Activated CD8-positive, alpha-beta T cell treated with anti-CD3 and anti-CD28 coated beads, Interleukin-2, amount 10 ng/mL, durations not matched to agents 7 days and 5 days (primary cell): ENCODE measurements around the gene DAB1. TPM values are rescaled to one million over a fixed set of nuclear protein-coding genes. Genes with fewer than 3 reads are reported as not detected.

ENCODE experiments used
- ATAC-seq: fragments of 150-1000 bp; cut with Tn5 transposase; one replicate; pipeline ENCODE4 v1.10.0; 2021; ENCODE audit warnings: moderate library complexity
- CTCF ChIA-PET: fragments of 350-600 bp; sonication (Branson Sonifier 250); formaldehyde crosslinking; loops from one replicate; lab custom pipeline; 2021; ENCODE audit warnings: antibody characterized with exemption; lab: Charles Lee
- POLR2A ChIA-PET: fragments of 350-600 bp; sonication (Branson Sonifier 250); formaldehyde crosslinking; loops from one replicate; lab custom pipeline; 2021; ENCODE audit warnings: antibody characterized with exemption; lab: Charles Lee
- DNase-seq: peaks from one replicate; pipeline ENCODE4 v3.0.0-alpha.2; 2020
- H3K27ac Mint-ChIP-seq: one replicate; pipeline ENCODE4 v1.8.0; 2021; ENCODE audit warnings: mild to moderate bottlenecking, mixed read lengths
- H3K27me3 Mint-ChIP-seq: one replicate; pipeline ENCODE4 v1.8.0; 2021; ENCODE audit warnings: low read depth, mixed read lengths
- H3K36me3 Mint-ChIP-seq: one replicate; pipeline ENCODE4 v1.8.0; 2021; ENCODE audit warnings: low read depth, mixed read lengths
- H3K4me1 Mint-ChIP-seq: one replicate; pipeline ENCODE4 v1.8.0; 2021; ENCODE audit warnings: low read depth, mixed read lengths
- H3K4me3 Mint-ChIP-seq: one replicate; pipeline ENCODE4 v1.8.0; 2021; ENCODE audit warnings: mild to moderate bottlenecking, mixed read lengths
- H3K9me3 Mint-ChIP-seq: one replicate; pipeline ENCODE4 v1.8.0; 2022; ENCODE audit warnings: mixed read lengths; ENCODE audit not compliant: insufficient read depth
- total RNA-seq, 2 experiments: library from RNA; stranded (reverse); gene quantifications; one replicate each; pipeline ENCODE4 v1.2.3, GENCODE V29; 2021

Gene DAB1
- total RNA-seq, 2 experiments from 2014 or later: 0.10 to 0.18 TPM

DNA sequence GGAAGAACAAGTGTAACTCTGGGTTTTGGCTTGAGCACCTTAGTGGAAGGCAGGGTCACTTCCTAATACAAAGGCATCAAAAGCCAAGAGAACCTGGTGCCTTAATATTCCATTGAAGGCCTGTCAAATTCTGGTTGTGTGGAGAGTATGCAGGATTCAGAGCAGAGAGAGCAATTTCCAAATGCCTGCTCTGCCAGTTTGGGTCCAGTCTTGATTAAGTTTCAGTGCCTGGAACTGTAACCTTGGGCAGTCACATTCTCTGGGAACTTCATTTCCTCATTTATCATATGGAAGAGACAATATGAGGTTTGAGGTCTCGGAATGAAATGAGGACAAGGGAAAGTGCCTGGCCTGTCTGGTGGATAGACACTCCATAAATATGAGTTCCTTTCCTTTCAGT, 260.1 kb downstream of the DAB1 start:
- H3K4me3 Mint-ChIP-seq: no peak overlapping the region
- CTCF ChIA-PET: no interaction called here
- H3K36me3 Mint-ChIP-seq: no peaks in the 10 kb centered on the region
- H3K27me3 Mint-ChIP-seq: no peaks in the 10 kb centered on the region
- H3K4me1 Mint-ChIP-seq: no peaks in the 10 kb centered on the region
- DNase-seq (no peak), ATAC-seq (no peak)
- POLR2A ChIA-PET: no interaction called here
- H3K27ac Mint-ChIP-seq: no peak overlapping the region
- H3K9me3 Mint-ChIP-seq: no peaks in the 10 kb centered on the region

GRCh38 chr1:57163325-57163724, 260.5 kb downstream of the DAB1 start:
- no peaks in the 10 kb centered on the region for H3K9me3 Mint-ChIP-seq
- ATAC-seq: no peak
- H3K36me3 Mint-ChIP-seq: no peaks in the 10 kb centered on the region

GRCh38 chr1:57162607-57163261, 261.1 kb downstream of the DAB1 start:
- ATAC-seq: no peak
- Mint-ChIP-seq H3K27me3 (no peaks in the 10 kb centered on the region), H3K9me3 (no peaks in the 10 kb centered on the region), H3K4me3 (no peak overlapping the region), H3K27ac (no peak overlapping the region), H3K36me3 (no peaks in the 10 kb centered on the region), H3K4me1 (no peaks in the 10 kb centered on the region)
- CTCF ChIA-PET: no interaction called here
- POLR2A ChIA-PET: no interaction called here
- DNase-seq: no peak

More at GRCh38 chr1:57163325-57163724, 260.5 kb downstream of the DAB1 start:
- H3K4me3 Mint-ChIP-seq: no peak overlapping the region
- H3K27ac Mint-ChIP-seq: no peak overlapping the region
- H3K27me3 Mint-ChIP-seq: no peaks in the 10 kb centered on the region
- no peaks in the 10 kb centered on the region for H3K4me1 Mint-ChIP-seq
- ChIA-PET CTCF (no interaction called here), POLR2A (no interaction called here)
- no peak for DNase-seq

DNA sequence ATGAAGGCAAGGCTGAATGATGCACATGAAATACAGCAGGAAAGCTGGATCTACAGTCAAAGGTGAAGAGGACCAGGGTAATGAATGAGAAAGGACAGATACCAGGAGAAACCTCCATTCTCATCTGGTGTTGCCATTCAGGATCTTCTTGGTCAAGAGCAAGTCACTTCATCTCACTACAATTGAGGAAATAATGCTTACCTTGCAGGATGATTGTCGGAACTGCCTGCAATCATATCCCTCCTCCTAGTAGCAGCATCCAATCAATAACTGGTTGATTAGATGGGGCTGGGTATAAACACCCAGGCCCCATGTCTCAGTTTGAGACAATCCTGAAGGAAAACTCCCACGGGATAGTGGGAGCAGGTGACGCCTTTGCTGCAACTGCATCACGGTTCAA, 263.3 kb downstream of the DAB1 start:
- Mint-ChIP-seq H3K27me3 (peaks cover 3% of the 10 kb centered on the region), H3K27ac (no peak overlapping the region), H3K36me3 (no peaks in the 10 kb centered on the region), H3K4me3 (no peak overlapping the region), H3K4me1 (no peaks in the 10 kb centered on the region), H3K9me3 (no peaks in the 10 kb centered on the region)
- POLR2A ChIA-PET: no interaction called here
- no peak for DNase-seq
- no peak for ATAC-seq
- CTCF ChIA-PET: no interaction called here

DNA sequence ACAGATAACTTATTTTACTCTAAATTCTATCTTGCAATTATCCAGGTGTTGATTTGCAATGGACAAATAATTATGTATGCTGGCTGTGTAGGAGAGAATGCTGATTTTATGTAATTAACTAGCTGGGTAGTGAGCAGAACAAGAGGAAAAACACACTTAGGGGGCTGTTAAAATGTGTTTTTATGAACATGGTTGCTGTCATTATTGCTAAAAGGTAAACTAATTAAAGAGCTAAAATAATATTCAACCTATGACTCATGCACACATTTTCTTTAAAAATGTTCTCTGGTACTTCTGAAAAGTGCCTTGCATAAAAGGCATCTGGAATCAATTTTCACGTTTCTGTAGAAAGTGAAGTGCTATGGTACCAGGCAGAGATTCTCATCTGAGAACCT, 265.3 kb downstream of the DAB1 start:
- DNase-seq (no peak), ATAC-seq (no peak)
- Mint-ChIP-seq H3K4me3 (no peak overlapping the region), H3K9me3 (no peaks in the 10 kb centered on the region), H3K27ac (no peak overlapping the region), H3K4me1 (no peaks in the 10 kb centered on the region), H3K36me3 (no peaks in the 10 kb centered on the region), H3K27me3 (peaks cover 3% of the 10 kb centered on the region)
- CTCF ChIA-PET: no interaction called here
- POLR2A ChIA-PET: no interaction called here

DNA sequence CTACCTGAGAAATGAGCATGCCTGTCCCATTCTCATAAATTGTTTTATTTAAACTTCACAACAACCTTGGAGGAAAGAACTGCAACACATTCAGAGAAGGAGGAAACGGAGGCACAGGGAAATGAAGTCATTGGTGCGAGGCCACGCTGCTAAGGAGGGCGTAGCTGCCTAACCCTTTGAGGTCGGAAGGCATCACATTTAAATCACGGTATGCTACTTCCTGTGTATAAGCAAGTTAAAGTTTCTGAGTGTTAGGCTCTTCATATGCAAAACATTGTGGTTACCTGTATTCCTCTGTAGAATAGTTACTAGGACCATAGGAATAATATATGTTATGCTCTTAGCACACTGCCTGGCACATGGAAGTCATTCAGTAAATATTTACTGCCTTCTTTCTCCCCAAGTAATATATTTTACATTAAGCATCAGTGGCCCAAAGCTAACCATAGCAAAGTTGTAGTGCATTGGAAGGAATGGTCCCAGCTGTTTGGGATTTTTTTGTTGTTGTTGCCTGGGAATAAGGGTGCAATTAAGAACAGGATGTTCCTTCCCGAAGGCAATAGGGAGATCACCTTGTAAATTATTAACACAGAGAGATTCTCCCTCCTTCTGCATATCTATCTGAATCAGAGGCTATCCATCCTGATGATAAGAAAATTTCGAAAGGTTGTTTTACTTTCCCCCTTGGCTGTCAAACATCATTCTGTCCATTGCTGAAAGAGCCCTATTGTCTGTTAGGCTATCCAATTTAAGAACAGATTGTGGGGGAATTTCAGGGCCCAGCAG, 265.8 kb downstream of the DAB1 start:
- Mint-ChIP-seq H3K9me3 (no peaks in the 10 kb centered on the region), H3K27ac (no peak overlapping the region), H3K27me3 (peaks cover 3% of the 10 kb centered on the region), H3K4me1 (no peaks in the 10 kb centered on the region), H3K4me3 (no peak overlapping the region), H3K36me3 (no peaks in the 10 kb centered on the region)
- no peak for ATAC-seq
- ChIA-PET POLR2A (no interaction called here), CTCF (no interaction called here)
- no peak for DNase-seq

DNA sequence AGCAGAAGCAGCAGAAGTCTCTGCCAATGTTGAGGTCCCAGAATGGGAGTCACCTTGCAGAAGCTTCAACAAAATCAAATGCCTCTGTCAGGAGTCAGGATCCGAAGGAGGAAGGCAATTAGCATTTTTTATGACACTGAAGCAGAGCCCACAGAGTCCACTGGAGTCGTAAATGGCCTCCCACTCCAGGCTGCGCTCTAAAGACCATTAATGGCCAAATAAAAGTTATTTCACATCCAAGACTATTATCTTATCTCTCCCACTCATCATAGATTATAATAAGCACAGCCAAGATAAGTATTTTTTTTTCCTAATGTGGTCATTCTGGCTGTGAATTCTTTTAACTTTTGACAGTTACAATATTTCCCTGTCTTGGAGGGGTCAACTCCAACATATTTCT, 267.0 kb downstream of the DAB1 start:
- Mint-ChIP-seq H3K27me3 (peaks cover 3% of the 10 kb centered on the region), H3K36me3 (no peaks in the 10 kb centered on the region), H3K4me1 (no peaks in the 10 kb centered on the region), H3K27ac (no peak overlapping the region), H3K9me3 (no peaks in the 10 kb centered on the region), H3K4me3 (no peak overlapping the region)
- POLR2A ChIA-PET: no interaction called here
- ATAC-seq (no peak), DNase-seq (no peak)
- CTCF ChIA-PET: no interaction called here

- Mint-ChIP-seq H3K27ac (no peak overlapping the region), H3K9me3 (no peaks in the 10 kb centered on the region), H3K36me3 (no peaks in the 10 kb centered on the region), H3K27me3 (no peaks in the 10 kb centered on the region), H3K4me3 (no peak overlapping the region), H3K4me1 (no peaks in the 10 kb centered on the region)
- CTCF ChIA-PET: no interaction called here
- DNase-seq (no peak), ATAC-seq (no peak)
- POLR2A ChIA-PET: no interaction called here
These were observed 277.8 kb downstream of the DAB1 start for GRCh38 chr1:57146100-57146499.

DNA sequence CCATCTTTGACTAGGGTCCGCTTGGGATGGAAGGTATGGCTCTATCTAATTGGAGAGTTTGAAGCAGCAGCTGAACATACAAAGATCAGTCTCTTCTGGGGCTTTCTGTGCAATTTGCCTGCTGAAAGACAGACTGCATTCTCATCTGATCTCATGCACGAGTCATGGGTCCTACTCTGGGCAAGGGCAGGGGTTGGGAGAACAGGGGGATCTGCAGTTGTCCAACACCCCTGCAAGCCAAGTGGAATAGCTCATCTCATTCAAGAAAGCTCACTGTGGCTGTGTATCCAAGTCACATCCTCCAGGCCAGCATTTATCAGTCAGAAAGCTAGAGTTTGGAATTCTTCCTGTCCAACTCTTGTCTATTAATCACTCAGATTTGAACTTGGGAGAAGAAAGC, 280.9 kb downstream of the DAB1 start:
- CTCF ChIA-PET: no interaction called here
- DNase-seq: no peak
- H3K36me3 Mint-ChIP-seq: no peaks in the 10 kb centered on the region
- no peaks in the 10 kb centered on the region for H3K9me3 Mint-ChIP-seq
- POLR2A ChIA-PET: no interaction called here
- H3K27me3 Mint-ChIP-seq: no peaks in the 10 kb centered on the region
- no peak for ATAC-seq
- H3K4me1 Mint-ChIP-seq: no peaks in the 10 kb centered on the region
- no peak overlapping the region for H3K4me3 Mint-ChIP-seq
- no peak overlapping the region for H3K27ac Mint-ChIP-seq

GRCh38 chr1:57142169-57142568, 281.7 kb downstream of the DAB1 start:
- CTCF ChIA-PET: no interaction called here
- Mint-ChIP-seq H3K27me3 (no peaks in the 10 kb centered on the region), H3K36me3 (no peaks in the 10 kb centered on the region), H3K4me1 (no peaks in the 10 kb centered on the region), H3K4me3 (no peak overlapping the region), H3K9me3 (no peaks in the 10 kb centered on the region), H3K27ac (no peak overlapping the region)
- POLR2A ChIA-PET: no interaction called here
- ATAC-seq: no peak
- DNase-seq: no peak

DNA sequence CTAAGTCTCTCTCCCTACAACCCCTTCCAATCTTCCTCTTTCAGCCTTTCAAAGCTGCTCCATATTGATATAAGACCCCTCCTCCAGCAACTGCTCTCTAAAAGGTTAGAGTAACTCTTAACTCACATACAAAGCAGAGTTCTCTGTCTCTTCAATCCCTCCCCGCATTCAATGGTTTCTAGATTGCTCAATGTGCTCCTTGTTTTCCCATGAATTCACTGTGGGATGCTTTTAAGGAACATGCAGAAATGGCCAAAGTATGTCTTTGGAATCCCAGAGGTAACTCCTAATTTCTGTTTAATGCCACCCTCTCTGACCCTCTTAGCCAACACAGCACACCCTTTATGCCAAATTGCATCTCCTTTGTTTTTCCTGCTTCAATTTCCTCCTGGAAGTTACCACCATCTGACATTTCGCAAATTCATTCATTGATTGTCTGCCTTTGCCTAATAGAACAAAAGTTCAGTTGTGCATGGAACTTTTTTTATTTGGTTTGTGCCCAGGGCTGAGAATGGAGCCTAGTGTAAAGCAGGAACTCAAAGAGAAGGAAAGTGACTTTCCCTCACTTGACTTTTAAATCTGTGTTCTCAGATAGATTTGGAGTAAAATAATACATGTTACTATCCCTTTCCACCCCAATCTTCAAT, 285.3 kb downstream of the DAB1 start:
- Mint-ChIP-seq H3K27me3 (no peaks in the 10 kb centered on the region), H3K4me3 (no peak overlapping the region), H3K9me3 (no peaks in the 10 kb centered on the region), H3K4me1 (no peaks in the 10 kb centered on the region), H3K27ac (no peak overlapping the region), H3K36me3 (no peaks in the 10 kb centered on the region)
- ChIA-PET CTCF (no interaction called here), POLR2A (no interaction called here)
- DNase-seq (no peak), ATAC-seq (no peak)

DNA sequence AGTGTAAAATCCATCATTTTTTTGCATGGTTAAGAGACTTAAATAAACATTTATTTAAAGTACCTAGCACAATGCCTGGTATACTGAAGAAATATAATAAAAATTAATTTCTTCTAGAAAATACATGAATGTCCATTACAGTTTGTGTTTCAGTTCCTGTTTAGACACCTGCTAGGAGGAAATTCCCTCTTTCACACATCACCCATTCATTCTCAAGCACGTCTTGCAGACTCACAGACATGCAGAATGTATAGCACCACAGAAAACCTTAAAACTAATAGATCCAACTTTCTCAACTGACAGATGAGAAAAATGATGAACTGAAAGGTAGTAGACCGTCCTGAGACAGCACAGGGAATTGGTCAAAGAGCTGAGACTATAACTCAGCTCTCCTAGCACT, 285.9 kb downstream of the DAB1 start:
- Mint-ChIP-seq H3K4me1 (no peaks in the 10 kb centered on the region), H3K9me3 (no peaks in the 10 kb centered on the region), H3K4me3 (no peak overlapping the region), H3K27ac (no peak overlapping the region), H3K36me3 (no peaks in the 10 kb centered on the region), H3K27me3 (no peaks in the 10 kb centered on the region)
- ChIA-PET POLR2A (no interaction called here), CTCF (no interaction called here)
- no peak for DNase-seq
- no peak for ATAC-seq
